Activated T-helper 1 cell treated with anti-CD3 and anti-CD28 coated beads, Interleukin-12 subunit alpha, Interleukin-12 subunit beta, Interleukin-2, Interleukin-4 antibody, amounts not matched to agents 30 ng/mL and 10 ng/mL and 1 ng/mL, durations not matched to agents 14 hours and 24 hours and 36 hours (primary cell): ENCODE results near the gene GCSH. TPM values are rescaled to one million over a fixed set of nuclear protein-coding genes. Genes with fewer than 3 reads are reported as not detected.

Experiments used
- total RNA-seq: library from RNA; stranded (reverse); gene quantifications from 2 replicates; pipeline ENCODE4 v1.2.3, GENCODE V29; 2022

The GCSH gene
- total RNA-seq, 1 donor from 2014 or later = 19.1 TPM

Other genes starting within 250 kb of the GCSH start
- gene CMC2, start 89.5 kb downstream of the GCSH start, total RNA-seq = 141 and 156 TPM in 2 replicates
- gene CENPN, start 89.2 kb downstream of the GCSH start, total RNA-seq = 65.6 and 67.8 TPM in 2 replicates
- 31.2 and 32.3 TPM in 2 replicates for gene ATMIN, start 60.6 kb downstream of the GCSH start, total RNA-seq
- gene C16orf46, start 19.2 kb downstream of the GCSH start, total RNA-seq = 0.32 and 0.41 TPM in 2 replicates
- gene BCO1, start 142.3 kb upstream of the GCSH start, total RNA-seq = not detected in 2 replicates
- 16.4 and 16.8 TPM in 2 replicates for gene GAN, start 218.6 kb upstream of the GCSH start, total RNA-seq